B cell (primary cell): ENCODE data around the gene ALG9.

Experiments used
- EZH2 ChIP-seq: IDR thresholded peaks from 2 replicates; pipeline ENCODE4 v1.6.1; 2012; ENCODE audit warnings: borderline replicate concordance, low read depth, mild to moderate bottlenecking, moderate library complexity, low read length; ENCODE audit not compliant: insufficient read depth, poor library complexity, severe bottlenecking
- TF ChIP-seq, protein P1 (sequence below): fragments of 200-600 bp; IDR thresholded peaks from one replicate; pipeline ENCODE4 v1.8.0; 2022; ENCODE audit warnings: antibody characterized with exemption, mild to moderate bottlenecking

DNA sequence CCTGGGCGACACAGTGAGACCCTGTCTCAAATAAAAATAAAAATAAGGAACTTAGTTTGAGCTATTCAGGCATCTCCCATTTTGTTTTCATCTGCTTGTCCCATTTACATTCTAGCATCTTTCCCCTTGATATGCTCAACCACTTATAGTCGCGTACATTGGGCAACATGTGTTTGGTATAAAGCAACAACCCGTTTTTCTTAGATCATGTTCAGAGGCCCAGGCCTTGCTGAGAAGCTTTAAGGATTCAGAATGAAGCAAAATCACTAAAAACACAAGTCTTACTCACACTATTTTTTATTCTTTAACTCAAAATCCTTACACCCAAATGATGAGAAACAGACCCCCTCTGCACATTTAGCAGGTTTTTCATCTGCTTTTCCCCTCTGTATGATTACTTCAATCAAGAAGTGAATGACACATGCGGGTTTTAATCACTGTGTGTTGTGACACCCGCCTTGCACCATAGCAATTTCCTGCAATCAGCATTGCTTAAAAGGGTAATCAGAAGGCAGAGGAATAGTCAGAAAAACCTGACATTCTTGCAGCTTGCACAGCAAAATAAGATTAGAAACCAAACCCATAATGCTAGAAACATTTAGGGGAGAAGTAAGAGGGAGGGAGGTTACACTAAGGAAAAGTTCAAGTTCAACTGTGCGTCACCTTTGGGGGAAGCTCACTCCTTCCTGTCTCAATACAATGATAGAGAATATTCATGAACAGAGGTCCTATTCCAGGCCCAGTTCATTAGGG lies 25.9 kb downstream of the ALG9 start:
- TF ChIP-seq, protein P1, sequence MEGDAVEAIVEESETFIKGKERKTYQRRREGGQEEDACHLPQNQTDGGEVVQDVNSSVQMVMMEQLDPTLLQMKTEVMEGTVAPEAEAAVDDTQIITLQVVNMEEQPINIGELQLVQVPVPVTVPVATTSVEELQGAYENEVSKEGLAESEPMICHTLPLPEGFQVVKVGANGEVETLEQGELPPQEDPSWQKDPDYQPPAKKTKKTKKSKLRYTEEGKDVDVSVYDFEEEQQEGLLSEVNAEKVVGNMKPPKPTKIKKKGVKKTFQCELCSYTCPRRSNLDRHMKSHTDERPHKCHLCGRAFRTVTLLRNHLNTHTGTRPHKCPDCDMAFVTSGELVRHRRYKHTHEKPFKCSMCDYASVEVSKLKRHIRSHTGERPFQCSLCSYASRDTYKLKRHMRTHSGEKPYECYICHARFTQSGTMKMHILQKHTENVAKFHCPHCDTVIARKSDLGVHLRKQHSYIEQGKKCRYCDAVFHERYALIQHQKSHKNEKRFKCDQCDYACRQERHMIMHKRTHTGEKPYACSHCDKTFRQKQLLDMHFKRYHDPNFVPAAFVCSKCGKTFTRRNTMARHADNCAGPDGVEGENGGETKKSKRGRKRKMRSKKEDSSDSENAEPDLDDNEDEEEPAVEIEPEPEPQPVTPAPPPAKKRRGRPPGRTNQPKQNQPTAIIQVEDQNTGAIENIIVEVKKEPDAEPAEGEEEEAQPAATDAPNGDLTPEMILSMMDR: no peak
- TF ChIP-seq EZH2: no peak
